IPS DF 6.9 (cell line): ENCODE results near the gene PAQR5.

ENCODE experiments used
- DNase-seq: peaks from one replicate; pipeline ENCODE4 v3.0.0-alpha.2; 2013; ENCODE audit warnings: low read depth, low spot score
- H3K27ac ChIP-seq: one replicate; pipeline ENCODE4 v1.5.1; 2013; ENCODE audit warnings: low read length, control low read depth
- H3K27me3 ChIP-seq: 2 replicates; pipeline ENCODE4 v1.6.1; 2013; ENCODE audit warnings: mild to moderate bottlenecking, low read length; ENCODE audit not compliant: control insufficient read depth, insufficient read depth
- H3K36me3 ChIP-seq: 2 replicates; pipeline ENCODE4 v1.6.1; 2013; ENCODE audit warnings: low read length; ENCODE audit not compliant: control insufficient read depth, insufficient read depth
- H3K4me1 ChIP-seq: 2 replicates; pipeline ENCODE4 v1.6.1; 2013; ENCODE audit warnings: low read length; ENCODE audit not compliant: control insufficient read depth, insufficient read depth
- H3K4me3 ChIP-seq: 2 replicates; pipeline ENCODE4 v1.5.1; 2013; ENCODE audit warnings: mild to moderate bottlenecking, low read length
- H3K9me3 ChIP-seq: 2 replicates; pipeline ENCODE4 v1.6.1; 2013; ENCODE audit warnings: low read length, inconsistent platforms; ENCODE audit not compliant: control insufficient read depth, insufficient read depth
- WGBS: extraction: QIAGEN DNeasy Blood & Tissue Kit; methylation state at CpG from one replicate; pipeline ENCODE4 v1.1.7; 2013; ENCODE audit warnings: mixed read lengths, missing lambda C conversion rate; ENCODE audit not compliant: insufficient read length, insufficient coverage; 5-methylcytosine and 5-hydroxymethylcytosine counted together

PAQR5 gene, protein sequence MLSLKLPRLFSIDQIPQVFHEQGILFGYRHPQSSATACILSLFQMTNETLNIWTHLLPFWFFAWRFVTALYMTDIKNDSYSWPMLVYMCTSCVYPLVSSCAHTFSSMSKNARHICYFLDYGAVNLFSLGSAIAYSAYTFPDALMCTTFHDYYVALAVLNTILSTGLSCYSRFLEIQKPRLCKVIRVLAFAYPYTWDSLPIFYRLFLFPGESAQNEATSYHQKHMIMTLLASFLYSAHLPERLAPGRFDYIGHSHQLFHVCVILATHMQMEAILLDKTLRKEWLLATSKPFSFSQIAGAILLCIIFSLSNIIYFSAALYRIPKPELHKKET

DNA sequence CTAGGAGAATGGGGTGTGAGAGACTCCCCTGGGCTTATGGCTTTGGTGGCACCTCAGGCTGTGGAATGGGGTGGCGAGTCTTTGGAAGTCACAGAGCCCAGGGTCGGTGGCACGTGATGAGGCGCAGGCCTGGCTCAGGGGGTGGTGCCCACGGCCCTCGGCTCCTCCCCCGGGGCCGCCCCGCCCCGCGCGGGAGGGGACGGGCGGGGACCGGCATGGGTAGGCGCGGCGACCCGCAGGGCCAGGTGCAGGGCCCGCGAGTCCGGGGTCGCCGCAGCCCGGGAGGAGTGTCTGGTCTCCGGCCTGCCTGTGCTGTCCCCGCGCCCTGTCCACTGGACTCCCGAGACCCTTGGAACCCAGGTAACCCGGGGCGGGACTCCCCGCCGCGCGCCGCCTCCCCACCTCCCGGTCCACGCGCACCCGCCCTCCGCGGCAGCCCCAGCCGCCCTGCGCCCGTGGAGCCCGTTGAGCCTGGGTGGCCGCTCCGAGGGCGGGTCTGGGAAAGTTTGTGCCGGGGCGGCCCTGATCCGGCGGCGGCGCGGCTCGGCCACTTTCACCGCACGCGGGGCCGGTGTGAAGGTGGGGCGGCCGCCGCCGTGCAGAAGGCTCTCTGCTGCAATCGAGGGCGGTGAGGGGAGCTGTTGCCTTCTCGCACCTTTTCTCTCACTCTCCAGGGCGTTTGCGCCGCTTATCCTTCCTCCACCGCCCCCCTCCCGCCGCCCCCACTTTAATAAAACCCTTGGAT lies at the start of gene PAQR5:
PAQR5 (plus strand) TSS at position 216 of the 745 bp plus-strand sequence. CDS start 61,169 bp downstream, outside the sequence.
- H3K27me3 ChIP-seq, result peaks cover 7% of the 10 kb centered on the region
- peak; percentile 35 for DNase-seq
- H3K4me1 ChIP-seq, result peaks cover 3% of the 10 kb centered on the region
- H3K4me3 ChIP-seq, result peak within 1 kb of the TSS; percentile 66
- no peak within 1 kb of the TSS for H3K27ac ChIP-seq
- H3K9me3 ChIP-seq, result no peaks in the 10 kb centered on the region
- no CpG with 5 or more reads among the region's 74 CpGs for WGBS
- no peaks in the 10 kb centered on the region for H3K36me3 ChIP-seq

DNA sequence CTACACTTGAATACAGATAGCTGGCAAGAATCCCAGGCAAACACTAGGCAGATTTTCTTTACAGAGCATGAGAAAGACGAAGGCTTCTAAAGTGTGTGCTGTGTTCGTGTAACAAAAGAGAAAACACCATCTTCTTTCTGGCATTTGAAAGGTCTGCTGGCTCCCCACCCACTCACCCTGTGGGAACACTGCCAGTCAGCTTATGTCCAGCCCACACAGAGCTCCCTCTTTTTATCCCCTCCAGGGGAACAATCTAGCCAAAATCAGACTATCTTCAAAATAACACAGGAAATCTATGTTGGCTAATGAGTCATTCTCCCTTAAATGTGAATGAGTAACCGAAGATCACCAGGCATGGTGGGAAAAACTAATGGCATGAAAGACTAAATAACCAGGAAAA lies 45.6 kb upstream of the PAQR5 start:
- Histone ChIP-seq H3K9me3 (no peaks in the 10 kb centered on the region), H3K4me3 (no peak overlapping the region), H3K27ac (no peak overlapping the region), H3K4me1 (no peaks in the 10 kb centered on the region), H3K27me3 (no peaks in the 10 kb centered on the region), H3K36me3 (no peaks in the 10 kb centered on the region)
- no CpG with 5 or more reads among the region's 3 CpGs for WGBS
- DNase-seq, result no peak

DNA sequence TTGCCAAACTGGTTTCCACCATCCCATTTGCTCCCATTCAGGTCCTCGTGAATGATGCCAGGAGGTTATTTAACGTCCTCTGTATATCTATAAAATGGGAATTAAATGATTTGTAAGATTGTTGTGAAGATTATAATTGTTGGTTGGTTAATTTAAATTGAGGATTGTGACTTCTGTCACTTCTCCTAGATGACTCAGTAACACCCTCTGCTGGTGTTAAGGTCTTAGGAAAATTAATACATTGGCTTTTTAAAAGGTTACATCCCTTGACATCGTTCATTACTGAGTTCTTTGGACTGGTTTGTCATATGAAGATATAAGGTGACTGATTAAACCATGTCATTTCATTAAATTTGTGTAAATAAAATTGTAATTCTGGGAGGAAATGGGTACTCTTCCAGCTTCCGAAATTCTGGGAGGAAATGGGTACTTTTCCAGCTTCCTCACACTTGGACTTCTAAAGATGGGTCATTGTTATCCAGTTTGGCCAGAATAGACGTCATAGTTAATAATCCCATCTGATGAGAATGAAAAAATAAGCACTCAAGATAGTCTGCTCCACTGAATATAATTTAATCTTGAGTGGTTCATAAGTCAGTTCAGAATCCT lies 33.3 kb upstream of the PAQR5 start:
- H3K9me3 ChIP-seq, result no peaks in the 10 kb centered on the region
- no peak overlapping the region for H3K4me3 ChIP-seq
- WGBS, result 100% methylated on average over 1 of the region's 5 CpGs
- DNase-seq, result no peak
- H3K27me3 ChIP-seq, result no peaks in the 10 kb centered on the region
- no peak overlapping the region for H3K27ac ChIP-seq
- no peaks in the 10 kb centered on the region for H3K4me1 ChIP-seq
- no peaks in the 10 kb centered on the region for H3K36me3 ChIP-seq

DNA sequence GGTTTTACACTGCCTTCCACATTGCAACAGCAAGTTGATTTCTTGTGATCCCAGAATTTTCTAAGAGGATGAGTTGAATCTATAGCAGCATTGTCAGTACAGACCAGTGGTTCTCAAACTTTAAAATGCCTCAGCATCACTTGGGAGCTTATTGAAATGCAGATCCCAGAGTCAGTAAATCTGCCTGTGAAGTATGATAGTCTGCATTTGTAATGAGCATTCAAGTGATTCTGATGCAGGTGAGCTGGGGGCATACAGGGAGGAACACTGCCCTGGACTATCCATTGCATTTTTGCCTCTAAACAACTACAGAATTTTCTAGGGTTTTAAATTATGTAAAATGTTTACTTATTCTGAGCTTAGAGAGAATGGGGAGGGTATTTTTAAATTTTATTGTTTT lies 27.5 kb upstream of the PAQR5 start:
- Histone ChIP-seq H3K27me3 (no peaks in the 10 kb centered on the region), H3K27ac (no peak overlapping the region), H3K9me3 (no peaks in the 10 kb centered on the region), H3K4me1 (peaks cover 2% of the 10 kb centered on the region; the same call in 1 of the 2 replicates), H3K36me3 (no peaks in the 10 kb centered on the region), H3K4me3 (no peak overlapping the region)
- no peak for DNase-seq

DNA sequence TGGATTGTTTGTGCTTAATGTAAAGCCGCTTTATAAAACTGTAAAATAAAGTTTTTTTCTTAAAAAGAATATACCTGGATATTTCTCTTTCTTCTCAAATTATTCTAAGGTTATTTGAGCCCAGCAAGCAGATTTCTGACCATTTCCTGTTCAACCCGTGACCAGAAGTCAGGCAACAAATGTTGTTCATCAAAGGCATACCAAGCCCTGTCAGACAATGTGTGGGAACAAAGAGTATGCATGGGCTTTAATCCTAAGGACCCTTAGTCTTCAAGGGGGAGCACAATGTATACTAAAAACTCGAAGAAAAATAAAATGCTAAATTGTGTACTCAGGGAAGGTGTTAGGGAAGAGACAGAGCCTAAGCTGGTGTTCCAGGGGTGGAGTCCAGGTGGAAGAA lies 26.6 kb upstream of the PAQR5 start:
- DNase-seq, result no peak
- Histone ChIP-seq H3K9me3 (no peaks in the 10 kb centered on the region), H3K27ac (no peak overlapping the region), H3K4me1 (peaks cover 3% of the 10 kb centered on the region; the same call in 1 of the 2 replicates), H3K4me3 (no peak overlapping the region), H3K36me3 (no peaks in the 10 kb centered on the region), H3K27me3 (no peaks in the 10 kb centered on the region)
- no CpG with 5 or more reads among the region's 3 CpGs for WGBS

DNA sequence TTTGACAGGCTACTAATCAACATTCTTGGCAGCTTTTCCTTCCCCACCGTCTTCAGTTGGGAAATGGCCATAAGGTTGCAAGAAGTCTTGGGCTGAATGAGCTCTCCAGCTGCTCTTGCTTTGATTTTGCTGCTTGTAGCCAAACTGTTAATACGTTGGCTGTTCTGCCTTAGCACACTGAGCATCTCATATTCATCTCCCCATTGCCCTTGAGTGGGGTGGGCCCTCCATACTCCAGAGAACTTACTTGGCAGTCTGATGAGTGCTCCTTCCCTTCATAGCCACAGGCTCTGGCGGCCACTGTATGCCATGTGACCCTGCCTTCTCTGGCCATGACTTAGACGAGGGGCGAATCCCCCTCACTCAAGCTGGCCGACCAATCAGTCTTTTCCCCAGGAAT lies 25.8 kb upstream of the PAQR5 start:
- Histone ChIP-seq H3K36me3 (no peaks in the 10 kb centered on the region), H3K27ac (no peak overlapping the region), H3K27me3 (no peaks in the 10 kb centered on the region), H3K4me1 (peaks cover 3% of the 10 kb centered on the region; the same call in 1 of the 2 replicates), H3K4me3 (no peak overlapping the region), H3K9me3 (no peaks in the 10 kb centered on the region)
- DNase-seq, result no peak
- WGBS, result no CpG with 5 or more reads among the region's 6 CpGs

DNA sequence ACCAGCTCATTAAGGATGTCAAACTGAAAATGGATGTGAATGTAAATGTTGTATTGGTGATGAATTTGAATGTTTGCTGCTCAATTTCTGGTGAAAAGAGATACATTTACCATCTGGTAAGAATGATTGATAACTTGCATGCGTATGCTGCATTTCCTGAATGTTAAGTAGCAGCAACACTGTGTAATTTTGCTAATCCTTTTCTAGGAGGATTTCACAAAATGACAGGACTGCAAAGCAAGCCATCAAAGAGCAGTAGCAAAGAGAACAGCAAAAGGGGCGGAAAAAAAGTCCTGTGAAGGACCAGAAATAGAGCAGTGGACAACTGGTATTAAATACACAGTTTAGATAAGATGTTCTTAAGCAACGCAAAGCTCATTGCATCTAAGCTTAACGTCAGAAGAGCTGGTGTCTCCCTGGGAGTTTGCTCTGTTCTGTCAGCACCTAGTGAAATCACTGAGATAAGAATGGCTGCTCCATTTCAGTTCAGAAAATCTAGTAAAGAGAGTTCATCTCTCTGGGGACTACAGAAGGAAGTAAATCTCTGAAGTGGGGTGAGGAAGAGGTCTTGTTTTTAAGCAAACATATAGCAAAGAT lies 23.5 kb upstream of the PAQR5 start:
- WGBS, result no CpG with 5 or more reads among the region's 4 CpGs
- no peak for DNase-seq
- Histone ChIP-seq H3K9me3 (no peaks in the 10 kb centered on the region), H3K4me3 (no peak overlapping the region), H3K36me3 (no peaks in the 10 kb centered on the region), H3K27ac (no peak overlapping the region), H3K27me3 (no peaks in the 10 kb centered on the region), H3K4me1 (peaks cover 3% of the 10 kb centered on the region; the same call in 1 of the 2 replicates)

DNA sequence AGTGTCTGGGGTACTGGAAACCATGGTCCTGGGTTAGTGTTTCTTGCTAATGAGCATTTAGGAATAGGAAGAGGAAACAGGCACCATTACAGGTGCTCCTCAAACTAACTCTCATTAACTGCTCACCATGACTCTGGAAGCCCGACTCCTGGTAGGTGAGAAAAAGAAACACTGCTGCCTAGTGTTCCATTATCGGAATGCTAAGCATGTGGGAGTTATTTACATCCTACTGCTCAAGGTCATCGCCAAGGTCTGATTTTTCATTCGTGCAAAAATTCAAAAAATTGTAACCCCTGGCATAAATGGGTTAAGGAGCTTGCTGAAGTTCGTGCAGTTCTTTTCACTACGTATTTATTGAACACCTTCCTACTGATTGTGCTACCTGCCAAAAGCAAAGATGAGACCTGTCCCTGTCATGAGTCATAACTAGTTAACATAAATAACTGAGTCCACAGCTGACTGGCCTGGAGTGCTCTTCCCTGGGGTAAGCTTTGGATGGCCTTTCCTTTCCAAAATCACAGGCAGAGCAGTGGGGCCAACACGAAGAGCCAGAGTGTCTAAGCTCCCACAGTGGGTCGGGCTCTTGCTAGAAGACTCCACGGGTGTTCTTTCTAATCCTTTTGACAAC lies 22.7 kb upstream of the PAQR5 start:
- H3K4me1 ChIP-seq, result peaks cover 3% of the 10 kb centered on the region; the same call in 1 of the 2 replicates
- no peak for DNase-seq
- H3K27me3 ChIP-seq, result no peaks in the 10 kb centered on the region
- H3K27ac ChIP-seq, result no peak overlapping the region
- WGBS, result no CpG with 5 or more reads among the region's 9 CpGs
- H3K9me3 ChIP-seq, result no peaks in the 10 kb centered on the region
- no peak overlapping the region for H3K4me3 ChIP-seq
- H3K36me3 ChIP-seq, result no peaks in the 10 kb centered on the region

DNA sequence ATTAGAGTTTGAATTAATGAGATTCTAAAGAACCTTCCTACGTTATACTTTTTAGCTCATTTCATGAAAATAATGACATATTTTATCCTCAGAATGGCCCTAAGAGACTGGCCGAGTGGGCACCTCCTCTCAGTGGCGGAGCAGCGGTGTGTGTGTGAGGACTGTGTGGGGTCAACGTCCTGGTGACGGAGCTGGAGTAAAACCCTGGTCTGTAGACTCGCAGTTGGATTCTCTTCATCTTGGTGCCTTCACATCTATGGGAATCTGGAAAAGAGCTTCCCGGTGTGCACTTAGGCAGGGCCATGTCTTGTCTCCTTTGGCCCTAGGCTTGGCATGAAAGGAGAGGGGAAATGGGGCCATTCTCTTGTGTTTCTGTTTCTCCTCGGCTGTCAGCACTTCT lies 21.4 kb upstream of the PAQR5 start:
- Histone ChIP-seq H3K4me1 (peaks cover 3% of the 10 kb centered on the region; the same call in 1 of the 2 replicates), H3K27ac (no peak overlapping the region), H3K36me3 (no peaks in the 10 kb centered on the region), H3K9me3 (no peaks in the 10 kb centered on the region), H3K27me3 (no peaks in the 10 kb centered on the region), H3K4me3 (no peak overlapping the region)
- no CpG with 5 or more reads among the region's 9 CpGs for WGBS
- no peak for DNase-seq

DNA sequence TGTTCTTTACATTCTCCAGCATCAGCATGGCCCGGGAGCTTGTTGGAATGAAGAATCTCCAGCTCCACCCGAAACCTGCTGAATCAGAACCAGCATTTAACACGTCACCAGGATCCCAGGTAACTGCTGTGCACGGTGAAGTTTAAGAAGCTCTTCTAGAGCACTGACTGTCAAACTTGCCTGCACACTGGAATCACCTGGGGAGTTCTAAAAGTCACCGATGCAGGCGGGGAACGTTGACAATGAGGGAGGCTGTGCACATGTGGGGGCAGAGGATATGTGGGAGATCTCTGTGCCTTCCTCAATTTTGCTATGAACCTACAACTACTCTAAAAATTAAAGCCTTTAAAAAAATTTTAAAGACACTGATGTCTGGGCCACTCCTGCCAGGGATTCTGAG lies 19.1 kb upstream of the PAQR5 start:
- no peak for DNase-seq
- Histone ChIP-seq H3K4me1 (peaks cover 3% of the 10 kb centered on the region; the same call in 1 of the 2 replicates), H3K4me3 (no peak overlapping the region), H3K27ac (no peak overlapping the region), H3K9me3 (no peaks in the 10 kb centered on the region), H3K36me3 (no peaks in the 10 kb centered on the region), H3K27me3 (no peaks in the 10 kb centered on the region)
- no CpG with 5 or more reads among the region's 7 CpGs for WGBS
